ENCODE data around the gene RASL12.

- no peak for TF ChIP-seq CTCF (IDR thresholded peaks at IDR 0.05)
- TF ChIP-seq EP300 (IDR thresholded peaks at IDR 0.05) = no peak
These were observed 28.9 kb upstream of the RASL12 start for GRCh38 chr15:65096481-65097385.
